Right ventricle myocardium inferior (tissue), 1 donor: Measurements from ENCODE around the gene SLC28A3. TPM values are rescaled to one million over a fixed set of nuclear protein-coding genes. Genes with fewer than 3 reads are reported as not detected.

ENCODE experiments used
- ATAC-seq: fragments of 200-7000 bp; cut with Tn5 transposase; one replicate; pipeline ENCODE4 v1.9.1; 2020; ENCODE audit warnings: mild to moderate bottlenecking, moderate library complexity
- DNase-seq: peaks from one replicate; pipeline ENCODE4 v3.0.0; 2021; ENCODE audit errors: missing footprints
- intact Hi-C: fragments of 100-400 bp; cut with DNase I; formaldehyde crosslinking; loops from one replicate; pipeline ENCODE4 v1.11.0; 2022
- total RNA-seq: library from RNA; stranded (reverse); fragmentation: NEBNext Ultra II Directional; extraction: Animal tissue kit (Norgen Biotek cat#: 25700); gene quantifications from one replicate; pipeline ENCODE4 v1.2.1, GENCODE V29; 2021
- donor health status: DM: no; HTN: yes; CAD: no; lungs with severe emphysema.

SLC28A3 gene
- total RNA-seq, 1 donor from 2014 or later = 1.0 TPM

- ATAC-seq (no peak), DNase-seq (no peak)
- intact Hi-C loops = no loop called here
Measured at GRCh38 chr9:84357275-84357674, 16.7 kb upstream of the SLC28A3 start.

GRCh38 chr9:84354035-84354434, 13.5 kb upstream of the SLC28A3 start:
- DNase-seq = no peak
- ATAC-seq = peak; percentile 72
- intact Hi-C loops = no loop called here

DNA sequence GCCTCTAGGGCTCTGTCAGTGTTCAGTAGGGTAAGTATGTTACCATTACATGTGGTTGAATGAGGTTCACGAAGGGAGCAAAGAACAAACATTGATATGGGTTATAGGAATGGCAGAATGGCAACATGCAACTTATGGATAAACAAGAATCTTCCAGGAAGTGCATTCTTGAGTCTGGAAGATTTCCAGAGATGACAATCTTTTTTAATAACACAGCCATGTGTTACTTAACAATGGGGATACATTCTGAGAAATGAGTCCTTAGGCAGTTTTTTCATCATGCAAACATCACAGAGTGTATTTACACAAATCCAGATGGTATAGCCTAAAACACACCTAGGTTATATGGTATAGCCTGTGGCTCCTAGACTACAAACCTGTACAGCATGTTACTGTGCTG, 9.1 kb upstream of the SLC28A3 start:
- DNase-seq = no peak
- intact Hi-C loops = no loop called here
- ATAC-seq = no peak

- no peak for DNase-seq
- peak; percentile 79 for ATAC-seq
- intact Hi-C loops = no loop called here
Measured at GRCh38 chr9:84343111-84343521, 2.6 kb upstream of the SLC28A3 start.

DNA sequence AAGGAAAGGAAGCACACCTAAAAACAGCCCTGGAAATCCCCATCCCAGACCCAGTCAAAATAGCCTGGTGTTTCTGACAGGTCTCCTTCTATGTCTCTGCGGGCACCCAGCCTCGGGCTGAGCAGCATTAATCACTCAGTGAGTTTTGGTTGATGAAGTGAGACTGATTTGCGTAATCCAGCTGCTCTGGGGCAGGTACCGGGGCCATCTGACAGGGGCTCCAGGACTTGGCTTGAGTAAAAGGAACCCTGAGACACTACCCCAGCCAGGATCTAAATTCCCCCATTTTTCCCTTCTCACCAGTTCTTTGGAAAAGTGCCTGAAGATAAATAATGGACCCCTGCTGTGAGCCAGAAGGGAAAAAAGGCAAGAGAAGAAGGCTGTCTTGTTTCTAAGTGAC, 596 bp downstream of the SLC28A3 start:
- peak; percentile 79 for ATAC-seq
- DNase-seq = no peak
- intact Hi-C loops = loop anchor here (2.0 kb wide), 1 partner anchor 41 kb away; no protein-coding TSS in a partner anchor

- intact Hi-C loops = no loop called here
- ATAC-seq (peak; percentile 9), DNase-seq (no peak)
Measured at GRCh38 chr9:84339503-84339902, 1.1 kb downstream of the SLC28A3 start.

DNA sequence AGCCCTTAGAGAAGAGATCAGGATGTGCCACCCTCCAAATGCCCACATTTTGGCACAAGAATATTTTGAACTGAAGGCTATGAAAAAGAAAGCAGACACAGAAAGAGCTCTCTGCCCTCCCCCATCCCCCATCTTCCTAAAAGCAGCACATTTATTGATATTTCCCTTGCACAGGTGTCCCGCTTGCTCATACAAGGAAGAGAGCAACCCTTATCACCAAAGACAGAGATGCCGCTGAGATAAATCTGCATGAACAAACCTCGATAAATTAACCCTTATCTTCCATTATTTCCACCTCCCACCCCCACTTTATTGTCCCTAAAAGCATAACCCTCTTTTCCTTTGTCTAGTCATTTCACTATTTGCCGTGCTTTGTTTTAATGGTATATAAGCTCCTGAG, 1.8 kb downstream of the SLC28A3 start:
- intact Hi-C loops = no loop called here
- ATAC-seq (no peak), DNase-seq (no peak)

DNA sequence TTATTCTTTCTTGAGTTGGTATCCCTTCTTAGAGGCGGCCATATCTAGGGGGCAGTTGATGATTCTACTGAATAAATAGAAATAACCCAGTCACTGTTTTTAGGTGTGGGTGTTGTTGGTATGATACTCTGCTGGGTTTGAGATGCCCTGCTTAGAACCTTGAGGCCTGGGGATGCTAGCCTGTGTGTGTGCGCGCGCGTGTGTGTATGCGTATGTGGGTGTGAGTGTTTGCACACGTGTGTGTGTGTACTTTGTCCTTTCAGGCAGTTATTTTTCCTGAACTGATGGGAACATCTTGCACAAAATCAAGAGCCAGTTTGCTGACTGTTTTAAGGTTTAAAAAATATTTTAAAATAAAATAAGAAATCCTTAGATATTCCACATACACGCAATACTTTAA, 3.3 kb downstream of the SLC28A3 start:
- DNase-seq (no peak), ATAC-seq (no peak)
- intact Hi-C loops = no loop called here

- intact Hi-C loops = no loop called here
- no peak for DNase-seq
- no peak for ATAC-seq
Measured at GRCh38 chr9:84331119-84331809, 9.3 kb downstream of the SLC28A3 start.

DNA sequence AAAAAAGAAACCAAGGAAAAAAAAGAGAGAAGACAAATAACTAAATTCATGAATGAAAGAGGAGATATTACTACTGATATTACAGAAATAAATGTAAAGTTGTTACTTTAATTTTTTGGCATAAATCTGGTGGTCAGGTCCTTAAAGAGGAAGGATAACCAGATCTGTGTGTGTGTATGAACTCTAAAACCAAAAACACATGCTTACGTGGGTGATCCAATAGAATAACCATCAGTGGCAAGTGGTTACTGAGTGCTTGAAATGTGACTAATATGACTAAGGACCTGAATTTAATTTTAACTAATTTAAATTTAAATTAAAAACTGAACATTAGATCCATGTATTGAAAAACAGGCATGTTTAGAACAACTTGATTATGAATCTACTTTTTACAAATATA, 10.3 kb downstream of the SLC28A3 start:
- ATAC-seq (no peak), DNase-seq (no peak)
- intact Hi-C loops = no loop called here

DNA sequence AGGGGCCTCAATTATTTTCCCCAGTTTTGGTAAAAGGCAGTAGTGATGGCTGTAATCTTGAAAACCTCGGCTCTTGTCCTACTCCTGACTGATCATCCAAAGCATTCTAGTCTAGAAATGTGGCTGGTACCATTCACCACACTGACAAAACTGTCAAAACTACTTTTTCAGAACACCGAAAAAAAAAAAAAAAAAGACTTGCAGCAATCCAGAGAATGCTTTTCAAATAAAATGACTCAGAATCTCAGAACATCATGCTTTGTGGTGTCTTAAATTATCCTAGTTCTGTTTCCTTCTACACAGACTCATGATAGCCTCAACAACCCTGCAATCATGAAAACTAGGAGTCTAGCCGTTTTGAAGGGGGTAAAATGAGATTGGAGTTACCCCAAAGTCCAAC, 13.4 kb downstream of the SLC28A3 start:
- no peak for DNase-seq
- no peak for ATAC-seq
- intact Hi-C loops = no loop called here

DNA sequence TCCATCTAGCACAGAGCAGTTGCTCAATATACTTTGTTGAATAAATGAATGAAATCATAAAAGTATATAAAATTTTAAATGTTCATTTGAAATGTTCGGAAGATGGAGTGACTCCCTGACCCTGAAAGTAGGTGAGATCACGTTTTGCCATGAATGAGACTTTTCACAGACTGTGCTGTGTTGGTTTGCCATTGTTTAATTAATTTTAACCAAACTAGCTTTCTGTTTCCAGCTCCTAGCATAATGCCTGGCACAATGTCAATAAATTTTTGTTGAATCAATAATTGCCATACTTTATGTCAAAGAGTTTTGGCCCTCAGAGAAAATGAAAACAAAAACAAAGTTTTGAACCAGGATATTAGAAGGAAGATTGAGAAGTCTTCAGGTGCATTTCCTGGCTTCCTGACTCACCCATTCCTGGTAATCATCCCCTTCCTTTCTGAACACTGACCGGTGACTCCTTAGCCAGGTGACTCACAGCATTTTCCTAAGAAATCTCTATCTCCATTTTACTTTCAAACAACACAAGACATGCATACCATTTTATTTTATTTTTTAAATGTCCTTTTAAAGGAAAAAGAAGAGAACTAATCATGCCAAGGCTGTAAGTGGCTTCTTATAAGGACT, 15.1 kb downstream of the SLC28A3 start:
- DNase-seq (no peak), ATAC-seq (no peak)
- intact Hi-C loops = no loop called here

- no peak for DNase-seq
- intact Hi-C loops = no loop called here
- ATAC-seq = no peak
Measured at GRCh38 chr9:84324811-84325210, 15.7 kb downstream of the SLC28A3 start.

DNA sequence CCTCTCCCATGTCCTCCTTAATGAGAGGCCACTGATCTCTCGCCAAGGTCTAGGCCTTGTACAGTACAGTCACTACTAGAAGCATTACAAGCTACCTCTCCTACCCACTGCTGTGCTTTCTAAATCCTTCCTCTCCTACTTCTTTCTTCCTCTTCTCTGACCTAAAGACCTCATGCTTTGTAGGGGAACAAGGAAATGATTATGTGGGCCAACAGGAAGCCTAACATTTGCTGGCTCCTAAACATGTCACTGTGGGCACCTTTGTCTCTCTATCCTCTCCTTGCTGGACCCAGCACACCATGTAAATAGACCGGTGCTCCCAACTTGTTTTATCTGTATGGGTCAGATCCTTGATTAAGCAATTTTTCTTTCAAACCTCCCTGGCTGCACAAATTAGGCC, 16.7 kb downstream of the SLC28A3 start:
- no peak for ATAC-seq
- DNase-seq = no peak
- intact Hi-C loops = no loop called here

DNA sequence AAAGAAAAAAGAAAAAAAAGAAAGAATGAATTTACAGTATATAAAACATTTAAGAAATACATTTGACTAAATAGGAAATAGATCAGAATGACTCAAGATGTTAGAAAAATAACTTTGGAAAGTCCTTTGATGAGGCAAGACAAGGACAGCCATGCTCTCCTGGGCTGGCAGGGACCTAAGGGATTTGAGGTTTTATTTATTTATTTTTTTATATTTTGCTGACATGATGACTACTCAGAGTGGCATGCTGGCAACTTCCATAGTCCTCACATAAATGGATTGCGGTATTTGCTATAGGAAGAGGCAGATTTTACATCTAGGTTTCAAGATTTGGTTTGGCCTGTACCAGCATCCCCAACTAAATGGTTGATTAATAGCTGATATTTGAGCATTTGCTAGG, 17.7 kb downstream of the SLC28A3 start:
- DNase-seq (no peak), ATAC-seq (no peak)
- intact Hi-C loops = no loop called here

GRCh38 chr9:84320231-84320630, 20.3 kb downstream of the SLC28A3 start:
- ATAC-seq = no peak
- DNase-seq = no peak
- intact Hi-C loops = no loop called here

- ATAC-seq (no peak), DNase-seq (no peak)
- intact Hi-C loops = no loop called here
Measured at GRCh38 chr9:84319632-84320031, 20.9 kb downstream of the SLC28A3 start.

DNA sequence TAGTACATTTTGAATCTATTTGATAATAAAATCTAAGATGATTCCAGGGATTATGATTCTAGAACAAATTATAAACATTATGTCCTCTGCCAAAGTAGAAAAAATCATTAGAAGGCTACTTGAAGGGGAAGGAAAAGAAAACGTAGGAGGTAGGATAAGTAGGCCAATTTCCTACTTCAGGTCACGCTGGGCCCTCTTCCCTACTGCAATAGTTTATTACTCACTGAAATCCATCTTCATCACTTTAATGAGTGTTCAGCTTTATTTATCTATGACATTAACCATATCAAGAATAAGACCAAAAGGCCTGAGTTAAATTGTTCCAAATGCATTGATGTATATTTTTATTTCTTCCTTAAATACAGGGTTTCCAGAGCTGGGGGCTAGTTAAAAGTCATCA, 21.6 kb downstream of the SLC28A3 start:
- intact Hi-C loops = no loop called here
- no peak for DNase-seq
- no peak for ATAC-seq

DNA sequence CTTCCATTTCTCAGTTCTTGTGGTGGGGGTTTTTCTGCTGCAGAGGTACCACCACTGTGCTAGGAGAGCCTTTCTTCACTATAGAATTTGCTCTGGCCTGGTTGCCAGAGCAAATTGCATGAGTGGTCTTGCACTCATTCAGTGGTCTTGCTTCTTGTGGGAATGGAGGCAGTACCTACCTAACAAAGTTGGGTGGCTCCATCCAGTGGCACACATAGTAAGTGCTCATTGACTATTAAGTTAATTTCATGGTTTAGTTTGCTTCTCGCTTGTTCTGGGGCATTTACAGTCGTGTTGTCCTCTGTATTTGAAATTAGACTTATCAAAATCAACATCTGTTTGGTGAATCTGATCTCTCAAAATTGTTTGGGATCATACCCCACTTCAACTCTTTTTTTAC, 23.0 kb downstream of the SLC28A3 start:
- ATAC-seq (no peak), DNase-seq (no peak)
- intact Hi-C loops = no loop called here

GRCh38 chr9:84315278-84315877, 25.2 kb downstream of the SLC28A3 start:
- intact Hi-C loops = loop anchor here (2.0 kb wide), 1 partner anchor 379 kb away; no protein-coding TSS in a partner anchor
- ATAC-seq (peak; percentile 26), DNase-seq (no peak)
